GM12878 (cell line): ENCODE measurements around the gene EME2. TPM values are rescaled to one million over a fixed set of nuclear protein-coding genes. Genes with fewer than 3 reads are reported as not detected.

Source experiments
- ATF2 ChIP-seq: IDR thresholded peaks from 2 replicates; pipeline ENCODE4 v1.6.1; 2012; ENCODE audit warnings: low read length, inconsistent platforms
- BCL11A ChIP-seq: IDR thresholded peaks from 2 replicates; pipeline ENCODE4 v1.6.1; 2011; ENCODE audit warnings: low read depth, low read length
- CBFB ChIP-seq: IDR thresholded peaks from 2 replicates; pipeline ENCODE4 v1.6.1; 2016; ENCODE audit warnings: antibody characterized with exemption, low read depth
- EP300 ChIP-seq, 2 experiments: fragments of 150-350 bp in 1 of 2; IDR thresholded peaks; 2 replicates each; pipeline ENCODE4 v1.6.1; 2011 to 2012; ENCODE audit warnings: low read depth in 2 of 2, low read length in 2 of 2, borderline replicate concordance in 1 of 2, improper control_type of control experiment in 1 of 2, inconsistent platforms in 1 of 2; ENCODE audit not compliant: control insufficient read depth in 1 of 2
- GATAD2B ChIP-seq: fragments of 450-650 bp; conservative IDR thresholded peaks from 2 replicates; pipeline ENCODE4 v1.6.1; 2017; ENCODE audit warnings: low read depth, mild to moderate bottlenecking, moderate library complexity
- JUNB ChIP-seq: IDR thresholded peaks from 2 replicates; pipeline ENCODE4 v1.6.1; 2016; ENCODE audit warnings: antibody characterized with exemption, mild to moderate bottlenecking
- MAX ChIP-seq: IDR thresholded peaks from 2 replicates; pipeline ENCODE4 v1.6.1; 2012; ENCODE audit warnings: low read depth, low read length, improper control_type of control experiment
- MEF2B ChIP-seq: fragments of 450-650 bp; IDR thresholded peaks from 2 replicates; pipeline ENCODE4 v1.6.1; 2018; ENCODE audit warnings: mild to moderate bottlenecking, moderate library complexity; ENCODE audit not compliant: partially characterized antibody, poor library complexity, severe bottlenecking
- NFYA ChIP-seq: IDR thresholded peaks from 2 replicates; pipeline ENCODE4 v1.6.1; 2011; ENCODE audit warnings: low read depth, mild to moderate bottlenecking, low read length, improper control_type of control experiment, borderline replicate concordance
- NR2F1 ChIP-seq: fragments of 450-650 bp; conservative IDR thresholded peaks from 2 replicates; pipeline ENCODE4 v1.6.1; 2017; ENCODE audit warnings: mild to moderate bottlenecking
- POLR2AphosphoS5 ChIP-seq: IDR thresholded peaks from 2 replicates; pipeline ENCODE4 v1.6.1; 2011; ENCODE audit warnings: mild to moderate bottlenecking, low read length, inconsistent platforms
- RAD51 ChIP-seq: fragments of 450-650 bp; IDR thresholded peaks from 2 replicates; pipeline ENCODE4 v1.6.1; 2016; ENCODE audit warnings: moderate library complexity, mild to moderate bottlenecking, inconsistent platforms
- RB1 ChIP-seq: fragments of 450-650 bp; formaldehyde crosslinking; IDR thresholded peaks from 2 replicates; pipeline ENCODE4 v1.6.1; 2017; ENCODE audit warnings: mild to moderate bottlenecking, borderline replicate concordance
- SMARCA5 ChIP-seq: fragments of 450-650 bp; IDR thresholded peaks from 2 replicates; pipeline ENCODE4 v1.6.1; 2017; ENCODE audit warnings: mild to moderate bottlenecking
- SREBF1 ChIP-seq: IDR thresholded peaks from 2 replicates; pipeline ENCODE4 v1.6.1; 2012; ENCODE audit warnings: mild to moderate bottlenecking, low read length
- STAT3 ChIP-seq: IDR thresholded peaks from 2 replicates; pipeline ENCODE4 v1.6.1; 2011; ENCODE audit warnings: low read depth, low read length, improper control_type of control experiment
- TARDBP ChIP-seq: IDR thresholded peaks from 2 replicates; pipeline ENCODE4 v1.6.1; 2016; ENCODE audit warnings: borderline replicate concordance
- TBL1XR1 ChIP-seq: IDR thresholded peaks from 2 replicates; pipeline ENCODE4 v1.6.1; 2012; ENCODE audit warnings: low read depth, low read length, improper control_type of control experiment
- YY1 ChIP-seq: IDR thresholded peaks from 2 replicates; pipeline ENCODE4 v1.6.1; 2011; ENCODE audit warnings: low read depth, mild to moderate bottlenecking, low read length
- ZNF217 ChIP-seq: fragments of 450-650 bp; IDR thresholded peaks from 2 replicates; pipeline ENCODE4 v1.6.1; 2017; ENCODE audit warnings: antibody characterized with exemption, mild to moderate bottlenecking
- ZSCAN29 ChIP-seq: fragments of 450-650 bp; IDR thresholded peaks from 2 replicates; pipeline ENCODE4 v1.6.1; 2017; ENCODE audit warnings: mild to moderate bottlenecking, moderate library complexity
- polyA plus RNA-seq, 11 experiments: library from polyadenylated mRNA; depleted of rRNA in 4 of 11; unstranded in 6 of 11; stranded (reverse) in 5 of 11; fragments of >200 nt; fragmentation: Nextera tagmentation in 4 of 11; fragmentation: Illumina TruSeq in 1 of 11; extraction: Ambion mirVana in 4 of 11; extraction: Trizol in 1 of 11; gene quantifications; 1 replicate in 1 of 11; 2 replicates in 10 of 11; pipeline versions ENCODE4 v1.2.1 to v1.2.3, GENCODE V29; 2011 to 2016; ENCODE audit warnings: inconsistent platforms in 2 of 11, missing spikeins in 2 of 11, low read depth in 1 of 11
- total RNA-seq, 4 experiments: library from RNA; depleted of rRNA in 3 of 4; stranded (reverse); fragments of >200 nt in 3 of 4; fragmentation: Illumina TruSeq in 1 of 4; extraction: Trizol in 1 of 4; gene quantifications; 2 replicates each; pipeline versions ENCODE4 v1.2.1 to v1.2.3, GENCODE V29; 2013 to 2021
- TF ChIP-seq, protein P1 (sequence below): fragments of 450-650 bp; formaldehyde crosslinking; IDR thresholded peaks from 2 replicates; pipeline ENCODE4 v1.5.0; 2022; ENCODE audit warnings: mild to moderate bottlenecking, missing genetic modification characterization
- TF ChIP-seq, protein P2 (sequence below): fragments of 450-650 bp; IDR thresholded peaks from 2 replicates; pipeline ENCODE4 v1.6.1; 2014; ENCODE audit warnings: mild to moderate bottlenecking
- TF ChIP-seq, protein P3 (sequence below), 3 experiments: IDR thresholded peaks in 2 of 3; conservative IDR thresholded peaks in 1 of 3; 2 replicates each; pipeline ENCODE4 v1.5.1; 2011; ENCODE audit warnings: low read depth in 3 of 3, low read length in 3 of 3, mild to moderate bottlenecking in 3 of 3, control low read depth in 2 of 3, moderate library complexity in 2 of 3, inconsistent platforms in 1 of 3, mixed read lengths in 1 of 3; ENCODE audit not compliant: control insufficient read depth in 2 of 3, insufficient read depth in 1 of 3; ENCODE audit errors: extremely low read depth in 1 of 3

The EME2 gene
- total and polyA plus RNA-seq, 10 of the 15 experiments (the other 5 are each of a cell fraction or from before 2014, with no cell fraction given) = 0.29 to 16.9 (median 4.1) TPM

DNA sequence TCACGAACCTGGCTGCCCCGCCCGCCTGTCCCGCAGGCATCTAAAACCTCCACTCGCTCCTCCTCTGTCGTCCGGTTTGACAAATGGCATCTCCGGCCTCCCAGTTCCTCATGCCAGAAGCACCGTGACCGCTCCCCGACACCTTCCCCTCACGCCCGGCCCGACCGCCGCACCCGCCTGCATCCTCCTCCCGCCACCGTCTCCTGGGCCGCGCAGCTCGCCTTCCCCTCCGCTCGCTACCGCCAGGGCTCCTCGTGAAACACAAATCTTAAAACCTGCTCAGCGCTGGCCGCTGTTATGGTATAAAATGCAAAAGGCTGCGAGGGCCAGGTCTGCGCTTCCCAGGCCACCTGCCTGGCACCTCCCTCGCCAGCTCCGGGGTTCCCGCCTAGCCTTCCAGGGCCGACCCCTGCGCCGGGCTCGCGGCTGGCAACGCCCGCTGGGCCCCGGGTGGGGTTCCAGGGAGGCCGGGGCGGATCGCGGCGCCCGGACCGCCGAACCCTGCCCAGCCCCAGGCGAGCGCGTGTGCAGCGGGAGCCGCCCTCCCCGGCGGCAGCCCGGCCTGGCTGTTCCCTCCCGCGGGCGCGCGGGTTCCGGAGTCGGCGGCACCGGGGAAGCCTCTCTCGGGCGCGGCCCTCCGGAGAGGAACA, 9.3 kb downstream of the EME2 start (continued):
- TF ChIP-seq, protein P1, sequence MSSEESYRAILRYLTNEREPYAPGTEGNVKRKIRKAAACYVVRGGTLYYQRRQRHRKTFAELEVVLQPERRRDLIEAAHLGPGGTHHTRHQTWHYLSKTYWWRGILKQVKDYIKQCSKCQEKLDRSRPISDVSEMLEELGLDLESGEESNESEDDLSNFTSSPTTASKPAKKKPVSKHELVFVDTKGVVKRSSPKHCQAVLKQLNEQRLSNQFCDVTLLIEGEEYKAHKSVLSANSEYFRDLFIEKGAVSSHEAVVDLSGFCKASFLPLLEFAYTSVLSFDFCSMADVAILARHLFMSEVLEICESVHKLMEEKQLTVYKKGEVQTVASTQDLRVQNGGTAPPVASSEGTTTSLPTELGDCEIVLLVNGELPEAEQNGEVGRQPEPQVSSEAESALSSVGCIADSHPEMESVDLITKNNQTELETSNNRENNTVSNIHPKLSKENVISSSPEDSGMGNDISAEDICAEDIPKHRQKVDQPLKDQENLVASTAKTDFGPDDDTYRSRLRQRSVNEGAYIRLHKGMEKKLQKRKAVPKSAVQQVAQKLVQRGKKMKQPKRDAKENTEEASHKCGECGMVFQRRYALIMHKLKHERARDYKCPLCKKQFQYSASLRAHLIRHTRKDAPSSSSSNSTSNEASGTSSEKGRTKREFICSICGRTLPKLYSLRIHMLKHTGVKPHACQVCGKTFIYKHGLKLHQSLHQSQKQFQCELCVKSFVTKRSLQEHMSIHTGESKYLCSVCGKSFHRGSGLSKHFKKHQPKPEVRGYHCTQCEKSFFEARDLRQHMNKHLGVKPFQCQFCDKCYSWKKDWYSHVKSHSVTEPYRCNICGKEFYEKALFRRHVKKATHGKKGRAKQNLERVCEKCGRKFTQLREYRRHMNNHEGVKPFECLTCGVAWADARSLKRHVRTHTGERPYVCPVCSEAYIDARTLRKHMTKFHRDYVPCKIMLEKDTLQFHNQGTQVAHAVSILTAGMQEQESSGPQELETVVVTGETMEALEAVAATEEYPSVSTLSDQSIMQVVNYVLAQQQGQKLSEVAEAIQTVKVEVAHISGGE (CRISPR knock-in tag) = no peak
- no peak for TF ChIP-seq YY1
- TF ChIP-seq NR2F1 = peak; percentile 78
- TF ChIP-seq RB1 = no peak
- peak; percentile 64; the same call in 1 of the 2 replicates for TF ChIP-seq ZSCAN29
- TF ChIP-seq GATAD2B = peak; percentile 85; the same call in 1 of the 2 replicates
- no peak for TF ChIP-seq BCL11A
- TF ChIP-seq SMARCA5 = peak; percentile 77
- no peak for TF ChIP-seq MAX
- no peak for TF ChIP-seq CBFB
- no peak for TF ChIP-seq NFYA
- TF ChIP-seq POLR2AphosphoS5 = no peak; the same call in 1 of the 2 replicates
- TF ChIP-seq STAT3 = no peak
- TF ChIP-seq, protein P2, sequence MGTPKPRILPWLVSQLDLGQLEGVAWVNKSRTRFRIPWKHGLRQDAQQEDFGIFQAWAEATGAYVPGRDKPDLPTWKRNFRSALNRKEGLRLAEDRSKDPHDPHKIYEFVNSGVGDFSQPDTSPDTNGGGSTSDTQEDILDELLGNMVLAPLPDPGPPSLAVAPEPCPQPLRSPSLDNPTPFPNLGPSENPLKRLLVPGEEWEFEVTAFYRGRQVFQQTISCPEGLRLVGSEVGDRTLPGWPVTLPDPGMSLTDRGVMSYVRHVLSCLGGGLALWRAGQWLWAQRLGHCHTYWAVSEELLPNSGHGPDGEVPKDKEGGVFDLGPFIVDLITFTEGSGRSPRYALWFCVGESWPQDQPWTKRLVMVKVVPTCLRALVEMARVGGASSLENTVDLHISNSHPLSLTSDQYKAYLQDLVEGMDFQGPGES = no peak
- no peak for TF ChIP-seq ATF2
- TF ChIP-seq, protein P3, sequence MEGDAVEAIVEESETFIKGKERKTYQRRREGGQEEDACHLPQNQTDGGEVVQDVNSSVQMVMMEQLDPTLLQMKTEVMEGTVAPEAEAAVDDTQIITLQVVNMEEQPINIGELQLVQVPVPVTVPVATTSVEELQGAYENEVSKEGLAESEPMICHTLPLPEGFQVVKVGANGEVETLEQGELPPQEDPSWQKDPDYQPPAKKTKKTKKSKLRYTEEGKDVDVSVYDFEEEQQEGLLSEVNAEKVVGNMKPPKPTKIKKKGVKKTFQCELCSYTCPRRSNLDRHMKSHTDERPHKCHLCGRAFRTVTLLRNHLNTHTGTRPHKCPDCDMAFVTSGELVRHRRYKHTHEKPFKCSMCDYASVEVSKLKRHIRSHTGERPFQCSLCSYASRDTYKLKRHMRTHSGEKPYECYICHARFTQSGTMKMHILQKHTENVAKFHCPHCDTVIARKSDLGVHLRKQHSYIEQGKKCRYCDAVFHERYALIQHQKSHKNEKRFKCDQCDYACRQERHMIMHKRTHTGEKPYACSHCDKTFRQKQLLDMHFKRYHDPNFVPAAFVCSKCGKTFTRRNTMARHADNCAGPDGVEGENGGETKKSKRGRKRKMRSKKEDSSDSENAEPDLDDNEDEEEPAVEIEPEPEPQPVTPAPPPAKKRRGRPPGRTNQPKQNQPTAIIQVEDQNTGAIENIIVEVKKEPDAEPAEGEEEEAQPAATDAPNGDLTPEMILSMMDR (IDR thresholded peaks at IDR 0.05 in 2 of 3, conservative IDR thresholded peaks at IDR 0.05 in 1 of 3; ENCODE audit: control insufficient read depth in 2 of 3, extremely low read depth in 1 of 3, insufficient read depth in 1 of 3, low read depth in 3 of 3, low read length in 3 of 3) = 0 out of 6 replicates have a peak, but pooled peaks of 1 of the 3 experiments have one; percentile 4
- TF ChIP-seq RAD51 = no peak
- TF ChIP-seq MEF2B = no peak
- TF ChIP-seq TBL1XR1 = no peak
- TF ChIP-seq TARDBP = no peak
- no peak for TF ChIP-seq ZNF217
- no peak for TF ChIP-seq SREBF1
- TF ChIP-seq JUNB = no peak
- no peak for TF ChIP-seq EP300 (IDR thresholded peaks at IDR 0.05; ENCODE audit: borderline replicate concordance in 1 of 2, control insufficient read depth in 1 of 2, low read depth in 2 of 2, low read length in 2 of 2)
